GM18870 (cell line): Measurements from ENCODE around the gene ZNF618.

Experiments
- ATAC-seq: cut with Tn5 transposase; IDR thresholded peaks from one replicate; pipeline ENCODE4 v1.9.1; 2021; ENCODE audit warnings: moderate library complexity; ENCODE audit not compliant: unreplicated experiment

Gene ZNF618

DNA sequence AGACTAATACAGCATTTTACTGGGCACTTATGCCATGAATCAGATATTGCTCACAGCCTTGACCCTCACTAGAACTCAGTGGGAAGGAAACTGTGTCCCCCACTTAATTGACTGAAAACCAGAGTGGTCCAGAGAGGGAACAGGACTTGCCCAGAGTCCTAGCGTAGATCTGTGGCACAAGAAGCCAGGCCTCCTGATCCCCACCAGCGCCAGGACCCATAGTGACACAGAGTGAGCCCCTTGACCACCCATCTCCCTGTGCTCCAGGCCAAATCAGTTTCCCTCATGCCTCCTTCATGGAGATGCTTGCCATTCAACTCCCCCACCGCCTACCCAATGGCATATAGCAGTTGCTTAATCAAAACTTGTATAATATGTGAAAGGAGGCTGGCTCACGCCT is 214.7 kb downstream of the ZNF618 start:
- ATAC-seq: no peak

DNA sequence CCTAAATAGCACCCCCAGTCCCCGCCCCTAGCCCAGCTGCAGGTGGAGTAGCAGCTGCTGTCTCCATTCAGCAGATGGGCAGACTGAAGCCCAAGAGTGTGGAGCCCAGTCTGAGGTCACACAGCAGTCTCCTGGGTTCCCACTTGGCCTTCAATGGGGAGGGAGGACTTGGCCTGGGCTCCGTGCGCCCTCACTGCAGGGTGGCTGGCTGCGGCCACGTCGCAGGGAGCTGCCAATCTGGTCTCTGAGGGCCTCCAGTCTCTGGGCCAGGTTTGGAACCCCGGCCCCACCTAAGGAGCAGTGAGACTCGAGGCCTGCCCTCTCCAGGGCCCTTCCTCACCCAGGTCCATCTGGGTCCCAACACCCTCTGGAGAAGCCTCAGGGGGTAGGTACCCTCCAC is 215.6 kb downstream of the ZNF618 start:
- ATAC-seq: no peak

DNA sequence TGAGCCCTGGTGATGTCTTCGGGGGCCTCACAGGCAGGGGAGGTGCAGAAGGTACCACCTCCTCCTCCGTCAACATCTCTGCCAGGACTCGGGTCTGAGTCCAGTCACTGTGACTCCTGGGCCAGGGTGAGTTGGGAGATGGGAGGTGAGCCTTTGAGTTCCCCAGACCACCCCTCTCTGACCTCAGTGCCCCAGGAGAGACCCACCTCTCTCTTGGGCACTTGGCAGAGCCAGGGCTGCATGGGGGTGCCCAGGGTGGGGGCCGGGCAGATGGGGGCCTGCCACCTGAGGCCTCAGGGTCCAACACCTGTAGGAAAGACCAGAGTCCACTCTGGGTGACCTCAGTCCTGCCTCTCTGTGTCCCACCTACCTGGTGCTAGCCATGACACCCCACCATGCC is 216.2 kb downstream of the ZNF618 start:
- ATAC-seq: no peak

GRCh38 chr9:114093031-114093471 is 216.9 kb downstream of the ZNF618 start:
- ATAC-seq: no peak

DNA sequence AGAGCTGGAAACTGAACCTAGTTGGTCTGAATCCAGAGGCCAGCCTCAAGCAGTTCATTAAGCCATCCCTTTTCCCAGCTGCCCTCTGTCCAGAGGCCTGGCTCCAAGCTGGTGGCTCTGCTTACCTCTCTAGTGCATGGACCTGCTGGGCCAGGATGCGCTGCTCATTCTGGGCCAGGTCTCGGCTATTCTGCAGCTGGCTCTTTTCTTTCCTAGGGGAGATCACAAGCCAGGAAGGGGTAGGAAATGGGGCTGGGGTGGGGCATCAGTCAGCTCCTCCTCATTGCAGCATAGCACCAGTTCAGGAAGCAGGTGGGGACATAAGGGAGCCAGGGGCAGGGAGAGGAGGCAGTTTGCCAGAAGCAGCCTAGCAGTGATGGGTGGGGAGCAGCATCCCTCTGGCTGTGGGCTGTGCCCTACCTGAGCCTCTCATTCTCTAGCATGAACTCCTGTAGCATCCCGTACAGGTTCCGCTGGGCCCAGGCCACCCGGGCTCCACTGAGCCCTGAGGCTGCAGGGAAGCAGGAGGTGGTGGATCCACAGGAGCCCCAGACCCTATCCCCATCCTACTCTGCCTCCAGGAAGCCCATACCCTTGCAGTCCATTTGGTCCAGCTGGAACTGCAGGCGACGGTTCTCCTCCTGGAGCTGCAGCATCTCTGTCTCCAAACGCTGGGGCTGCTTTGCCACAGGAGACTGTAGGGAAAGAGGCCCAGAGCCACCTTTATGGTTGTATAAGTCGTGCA is 217.8 kb downstream of the ZNF618 start:
- ATAC-seq: no peak

GRCh38 chr9:114094971-114095370 is 218.9 kb downstream of the ZNF618 start:
- no peak for ATAC-seq

- no peak for ATAC-seq
Measured at GRCh38 chr9:114096041-114096511, 220.0 kb downstream of the ZNF618 start.

- no peak for ATAC-seq
Measured at GRCh38 chr9:114096866-114097612, 220.9 kb downstream of the ZNF618 start.

GRCh38 chr9:114097613-114098020 is 221.5 kb downstream of the ZNF618 start:
- no peak for ATAC-seq

DNA sequence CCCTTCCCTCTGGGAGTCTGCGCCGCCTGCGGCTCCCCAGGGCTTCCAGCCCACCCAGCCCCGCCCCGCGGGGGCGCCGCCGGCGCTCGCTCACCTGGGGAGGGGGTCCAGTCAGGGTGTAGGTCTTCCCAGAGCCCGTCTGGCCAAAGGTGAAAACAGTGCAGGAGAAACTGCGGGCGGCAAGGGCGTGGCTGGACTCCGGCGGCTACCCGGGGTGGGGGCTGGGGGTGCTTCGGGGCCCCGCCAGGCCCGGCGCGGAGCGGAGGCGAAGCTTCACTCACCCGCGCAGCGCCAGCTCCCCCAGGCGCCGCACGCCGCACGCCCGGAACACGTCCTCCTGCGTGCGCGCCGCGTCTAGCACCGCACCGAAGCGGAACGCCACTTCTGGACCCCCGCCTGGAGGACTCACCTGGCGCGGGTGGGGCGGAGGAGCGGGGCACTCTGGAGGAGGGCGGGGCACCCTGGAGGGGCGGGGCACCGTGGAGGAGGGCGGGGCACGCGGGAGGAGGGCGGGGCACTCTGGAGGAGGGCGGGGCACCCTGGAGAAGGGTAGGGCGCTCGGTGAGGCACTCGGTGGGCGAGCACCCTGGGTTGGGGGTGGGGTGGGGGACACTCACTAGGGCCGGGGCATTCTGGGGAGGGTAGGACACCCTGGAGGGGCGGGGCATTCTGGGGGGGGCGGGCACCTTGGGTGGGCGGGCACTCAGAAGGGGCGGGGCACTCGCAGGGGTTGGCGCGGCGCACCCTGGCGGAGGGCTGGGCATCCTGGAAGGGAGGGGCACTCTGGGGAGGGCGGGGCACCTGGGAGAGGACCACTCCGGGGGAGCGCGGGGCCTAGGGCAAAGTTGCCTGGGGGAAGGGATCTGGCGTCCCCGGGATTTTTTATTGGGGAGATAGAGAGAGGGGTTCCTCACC is 222.2 kb downstream of the ZNF618 start:
- ATAC-seq: no peak

DNA sequence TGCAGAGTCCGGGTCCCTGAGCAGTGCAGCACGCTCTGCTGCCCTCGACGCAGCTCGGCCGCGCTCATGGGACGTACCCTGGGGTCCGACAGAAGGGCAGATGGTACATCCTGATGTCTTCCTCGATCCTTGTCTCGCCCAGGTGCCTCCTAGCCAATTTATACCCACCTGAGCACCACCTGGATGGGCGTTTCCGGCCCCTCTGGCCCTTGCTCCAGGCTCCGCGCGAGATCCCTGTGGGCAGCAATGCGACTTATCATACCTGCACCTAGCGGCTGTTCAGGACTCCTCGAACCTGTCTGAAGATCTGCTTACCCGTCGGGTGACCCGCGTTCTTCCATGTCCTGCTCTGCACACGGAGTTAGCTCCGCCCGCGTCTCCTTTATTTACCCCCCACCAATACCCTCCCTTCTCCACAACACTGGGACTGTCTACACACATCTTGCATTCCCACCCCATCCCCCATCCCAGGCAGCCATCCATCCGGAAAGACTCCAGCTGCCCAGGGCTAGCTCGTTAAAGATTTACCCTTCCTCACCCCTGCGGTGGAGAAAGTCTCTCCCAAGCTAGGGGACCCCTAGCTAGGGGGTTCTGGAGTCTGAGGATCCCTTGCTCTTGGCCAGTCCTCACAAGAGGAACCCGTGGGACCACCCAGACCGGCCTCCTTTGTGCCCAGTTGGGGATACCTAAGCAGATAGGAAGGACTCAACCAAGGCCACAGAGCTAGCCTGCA is 223.0 kb downstream of the ZNF618 start, which contains the start of gene KIF12:
KIF12 (minus strand) TSS at position 357 of the 733 bp plus-strand sequence; CDS start at position 341, 16 bp downstream.
- no peak for ATAC-seq

- no peak for ATAC-seq
Measured at GRCh38 chr9:114099669-114100270, 223.7 kb downstream of the ZNF618 start.

GRCh38 chr9:114100536-114100935 is 224.4 kb downstream of the ZNF618 start:
- ATAC-seq: no peak

DNA sequence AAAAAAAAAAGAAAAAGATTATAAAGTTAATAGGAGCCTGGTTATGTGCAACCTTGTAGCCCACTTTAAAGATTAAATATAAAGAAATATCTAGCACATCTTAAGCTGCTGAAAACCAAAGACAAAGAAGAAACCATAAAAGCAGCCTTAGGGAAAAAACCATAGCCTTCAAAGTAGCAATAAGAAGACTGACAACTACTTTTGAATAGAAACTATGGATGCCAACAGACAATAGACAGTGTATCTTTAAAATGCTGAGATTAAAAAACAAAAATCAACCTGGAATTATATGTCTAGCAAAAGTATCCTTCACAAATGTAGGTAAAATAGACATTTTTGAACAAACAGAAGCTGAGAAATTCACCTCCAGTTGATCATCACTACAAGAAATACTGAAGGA is 226.4 kb downstream of the ZNF618 start:
- no peak for ATAC-seq

- ATAC-seq: no peak
Measured at GRCh38 chr9:114105236-114105635, 229.1 kb downstream of the ZNF618 start.
